ENCODE data around the gene LY6G5B. TPM values are rescaled to one million over a fixed set of nuclear protein-coding genes. Genes with fewer than 3 reads are reported as not detected.

Gene LY6G5B
- total RNA-seq, 2 donors from 2014 or later = 21.3 to 26.9 TPM

GRCh38 chr6:31632279-31632946 is 37.4 kb upstream of the LY6G5B start:
- peaks cover 21% of the 10 kb centered on the region for H3K4me1 Mint-ChIP-seq (ENCODE audit: low read depth)
- peaks cover 17 to 52% of the 10 kb centered on the region in 2 donors for H3K36me3 Mint-ChIP-seq (ENCODE audit: insufficient read depth in 2 of 2)
- H3K4me3 Mint-ChIP-seq = no peak overlapping the region
- no peak overlapping the region for H3K27ac Mint-ChIP-seq
- DNase-seq = no peak
- no peak for ATAC-seq (replicated peaks in 1 of 2)
- no peaks in the 10 kb centered on the region for H3K27me3 Mint-ChIP-seq (ENCODE audit: low read depth)
- H3K9me3 Mint-ChIP-seq = no peaks in the 10 kb centered on the region

DNA sequence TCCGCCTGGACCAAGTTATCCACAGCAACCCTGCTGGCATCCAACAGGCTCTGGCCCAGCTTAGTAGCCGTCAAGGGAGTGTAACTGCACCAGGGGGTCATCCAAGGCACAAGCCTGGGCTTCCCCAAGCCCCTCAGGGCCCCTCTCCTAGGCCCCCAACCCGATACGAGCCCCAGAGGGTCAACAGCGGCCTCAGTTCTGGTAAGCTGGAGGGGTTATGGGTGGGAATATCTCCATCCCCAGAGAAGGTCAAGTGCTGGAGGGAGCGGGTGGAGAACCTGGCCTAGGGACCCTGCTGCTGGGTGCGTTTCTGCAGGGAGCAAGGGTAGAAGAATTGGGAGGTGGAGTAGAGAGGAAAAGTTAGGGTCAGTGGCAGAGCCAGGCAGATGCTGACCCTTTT is 36.3 kb upstream of the LY6G5B start:
- Mint-ChIP-seq H3K27me3 (ENCODE audit: low read depth) (no peaks in the 10 kb centered on the region), H3K4me1 (ENCODE audit: low read depth) (peaks cover 21% of the 10 kb centered on the region), H3K27ac (no peak overlapping the region), H3K4me3 (no peak overlapping the region), H3K36me3 (ENCODE audit: insufficient read depth in 2 of 2) (peaks cover 14 to 44% of the 10 kb centered on the region in 2 donors), H3K9me3 (no peaks in the 10 kb centered on the region)
- no peak for DNase-seq
- ATAC-seq (replicated peaks in 1 of 2) = no peak

DNA sequence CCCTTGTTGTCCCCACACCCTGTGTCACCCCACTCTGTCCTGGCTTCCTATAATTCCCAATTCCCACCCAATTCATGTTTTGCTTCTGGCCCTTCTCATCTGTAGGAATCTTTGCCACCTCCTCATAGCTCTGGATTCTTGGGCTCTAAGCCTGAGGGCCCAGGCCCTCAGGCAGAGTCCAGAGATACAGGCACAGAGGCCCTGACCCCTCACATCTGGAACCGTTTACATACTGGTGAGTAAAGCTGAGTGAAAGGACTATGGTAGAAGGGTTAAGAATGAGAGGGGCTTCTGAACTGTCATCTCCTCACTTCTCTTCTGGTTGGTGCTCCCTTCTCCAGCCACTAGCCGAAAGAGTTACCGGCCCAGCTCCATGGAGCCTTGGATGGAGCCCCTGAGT is 35.6 kb upstream of the LY6G5B start:
- DNase-seq = no peak
- Mint-ChIP-seq H3K27me3 (ENCODE audit: low read depth) (no peaks in the 10 kb centered on the region), H3K4me3 (no peak overlapping the region), H3K27ac (peak overlapping the region; percentile 39), H3K36me3 (ENCODE audit: insufficient read depth in 2 of 2) (peaks cover 14 to 47% of the 10 kb centered on the region in 2 donors), H3K4me1 (ENCODE audit: low read depth) (peaks cover 21% of the 10 kb centered on the region), H3K9me3 (no peaks in the 10 kb centered on the region)
- no peak for ATAC-seq (replicated peaks in 1 of 2)

GRCh38 chr6:31634969-31635575 is 34.7 kb upstream of the LY6G5B start:
- H3K9me3 Mint-ChIP-seq = no peaks in the 10 kb centered on the region
- peaks cover 11 to 40% of the 10 kb centered on the region in 2 donors for H3K36me3 Mint-ChIP-seq (ENCODE audit: insufficient read depth in 2 of 2)
- peaks cover 25% of the 10 kb centered on the region for H3K4me1 Mint-ChIP-seq (ENCODE audit: low read depth)
- ATAC-seq (replicated peaks in 1 of 2) = no peak
- no peak overlapping the region for H3K27ac Mint-ChIP-seq
- H3K4me3 Mint-ChIP-seq = no peak overlapping the region
- H3K27me3 Mint-ChIP-seq (ENCODE audit: low read depth) = no peaks in the 10 kb centered on the region
- no peak for DNase-seq

- Mint-ChIP-seq H3K4me1 (ENCODE audit: low read depth) (peaks cover 10% of the 10 kb centered on the region), H3K36me3 (ENCODE audit: insufficient read depth in 2 of 2) (peaks cover 5 to 28% of the 10 kb centered on the region in 2 donors), H3K27me3 (ENCODE audit: low read depth) (no peaks in the 10 kb centered on the region), H3K9me3 (no peaks in the 10 kb centered on the region), H3K4me3 (no peak overlapping the region), H3K27ac (no peak overlapping the region)
- ATAC-seq (replicated peaks in 1 of 2) (no peak), DNase-seq (no peak)
These were observed 32.8 kb upstream of the LY6G5B start for GRCh38 chr6:31636698-31637596.

- Mint-ChIP-seq H3K27ac (peak overlapping the region; percentile 64), H3K36me3 (ENCODE audit: insufficient read depth in 2 of 2) (peaks cover 4 to 14% of the 10 kb centered on the region in 2 donors), H3K4me3 (peak overlapping the region in 1 of 2 donors; percentile 9), H3K27me3 (ENCODE audit: low read depth) (no peaks in the 10 kb centered on the region), H3K4me1 (ENCODE audit: low read depth) (peaks cover 7% of the 10 kb centered on the region), H3K9me3 (no peaks in the 10 kb centered on the region)
- ATAC-seq (replicated peaks in 1 of 2) (no peak), DNase-seq (no peak)
These were observed 30.7 kb upstream of the LY6G5B start for GRCh38 chr6:31639043-31639442.

- Mint-ChIP-seq H3K27ac (peak overlapping the region; percentile 66), H3K4me3 (no peak overlapping the region)
- no peak for DNase-seq
These were observed 30.3 kb upstream of the LY6G5B start for GRCh38 chr6:31639449-31639861.

DNA sequence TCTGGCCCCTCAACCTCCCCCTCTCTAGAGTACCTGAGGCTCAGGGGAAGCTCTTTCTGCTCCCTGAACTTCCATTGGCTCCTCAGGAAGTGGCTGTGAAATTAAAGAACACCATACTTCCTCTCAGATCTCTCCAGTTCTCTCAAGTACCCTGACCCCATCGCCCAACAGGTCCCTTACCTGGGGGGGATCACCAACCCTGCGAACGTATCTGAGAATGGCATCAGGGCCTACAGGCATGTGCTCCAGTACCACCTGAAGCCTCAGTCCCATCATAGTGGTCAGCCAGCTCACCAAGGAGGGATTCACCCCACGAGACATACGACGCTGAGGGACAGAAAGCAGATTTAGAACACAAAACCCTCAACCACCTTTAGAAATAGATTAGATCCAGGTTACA is 29.2 kb upstream of the LY6G5B start:
- DNase-seq (no peak), ATAC-seq (replicated peaks in 1 of 2) (no peak)
- Mint-ChIP-seq H3K27ac (peak overlapping the region; percentile 43), H3K36me3 (ENCODE audit: insufficient read depth in 2 of 2) (peaks cover 2 to 19% of the 10 kb centered on the region in 2 donors), H3K4me3 (no peak overlapping the region), H3K27me3 (ENCODE audit: low read depth) (no peaks in the 10 kb centered on the region), H3K9me3 (no peaks in the 10 kb centered on the region), H3K4me1 (ENCODE audit: low read depth) (peaks cover 5% of the 10 kb centered on the region)

More at GRCh38 chr6:31639449-31639861, 30.3 kb upstream of the LY6G5B start:
- H3K4me1 Mint-ChIP-seq (ENCODE audit: low read depth) = peaks cover 5% of the 10 kb centered on the region
- H3K9me3 Mint-ChIP-seq = no peaks in the 10 kb centered on the region
- ATAC-seq (replicated peaks in 1 of 2) = peak in 1 of 2 donors; percentile 32
- no peaks in the 10 kb centered on the region for H3K27me3 Mint-ChIP-seq (ENCODE audit: low read depth)
- peaks cover 4 to 15% of the 10 kb centered on the region in 2 donors for H3K36me3 Mint-ChIP-seq (ENCODE audit: insufficient read depth in 2 of 2)

- H3K27me3 Mint-ChIP-seq (ENCODE audit: low read depth) = no peaks in the 10 kb centered on the region
- peaks cover 1 to 16% of the 10 kb centered on the region in 2 donors for H3K36me3 Mint-ChIP-seq (ENCODE audit: insufficient read depth in 2 of 2)
- H3K27ac Mint-ChIP-seq = peak overlapping the region; percentile 34
- peaks cover 5% of the 10 kb centered on the region for H3K4me1 Mint-ChIP-seq (ENCODE audit: low read depth)
- no peak overlapping the region for H3K4me3 Mint-ChIP-seq
- ATAC-seq (replicated peaks in 1 of 2) (no peak), DNase-seq (no peak)
- H3K9me3 Mint-ChIP-seq = no peaks in the 10 kb centered on the region
These were observed 28.4 kb upstream of the LY6G5B start for GRCh38 chr6:31641370-31641769.

DNA sequence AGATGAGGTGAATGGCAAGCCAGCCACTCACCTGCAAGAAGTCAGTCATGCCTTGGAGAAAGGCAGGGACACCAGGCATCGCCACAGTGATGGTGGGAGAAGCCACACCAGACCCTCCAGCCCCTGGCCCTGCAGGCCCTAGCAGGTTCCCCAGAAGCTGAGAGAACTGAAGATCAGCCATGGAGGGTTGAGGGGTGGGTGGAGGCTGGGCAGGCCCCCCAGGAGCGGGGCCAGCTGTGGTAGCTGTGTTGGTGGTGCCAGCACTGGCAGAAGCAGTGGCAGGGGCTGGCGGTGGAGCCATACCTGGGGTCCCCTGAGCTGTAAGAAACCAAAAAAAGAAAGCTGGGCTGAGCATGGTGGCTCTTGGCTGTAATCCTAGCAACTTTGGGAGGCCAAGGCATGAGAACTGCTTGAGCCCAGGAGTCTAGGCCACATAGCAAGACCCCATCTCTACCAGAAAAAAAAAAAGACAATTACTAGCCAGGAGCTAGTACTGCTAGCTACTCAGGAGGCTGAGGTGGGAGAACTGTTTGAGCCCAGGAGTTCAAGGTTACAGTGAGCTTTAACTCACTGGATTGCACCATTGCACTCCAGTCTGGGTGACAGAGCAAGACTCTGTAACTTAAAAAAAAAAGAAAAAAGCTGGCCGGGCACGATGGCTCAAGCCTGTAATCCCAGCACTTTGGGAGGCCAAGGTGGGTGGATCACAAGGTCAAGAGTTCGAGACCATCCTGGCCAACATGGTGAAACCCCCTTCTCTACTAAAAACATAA is 26.8 kb upstream of the LY6G5B start:
- DNase-seq (no peak), ATAC-seq (replicated peaks in 1 of 2) (no peak)
- Mint-ChIP-seq H3K36me3 (ENCODE audit: insufficient read depth in 2 of 2) (peaks cover 1 to 21% of the 10 kb centered on the region in 2 donors), H3K27me3 (ENCODE audit: low read depth) (no peaks in the 10 kb centered on the region), H3K4me3 (no peak overlapping the region), H3K9me3 (no peaks in the 10 kb centered on the region), H3K27ac (no peak overlapping the region), H3K4me1 (ENCODE audit: low read depth) (peaks cover 5% of the 10 kb centered on the region)

DNA sequence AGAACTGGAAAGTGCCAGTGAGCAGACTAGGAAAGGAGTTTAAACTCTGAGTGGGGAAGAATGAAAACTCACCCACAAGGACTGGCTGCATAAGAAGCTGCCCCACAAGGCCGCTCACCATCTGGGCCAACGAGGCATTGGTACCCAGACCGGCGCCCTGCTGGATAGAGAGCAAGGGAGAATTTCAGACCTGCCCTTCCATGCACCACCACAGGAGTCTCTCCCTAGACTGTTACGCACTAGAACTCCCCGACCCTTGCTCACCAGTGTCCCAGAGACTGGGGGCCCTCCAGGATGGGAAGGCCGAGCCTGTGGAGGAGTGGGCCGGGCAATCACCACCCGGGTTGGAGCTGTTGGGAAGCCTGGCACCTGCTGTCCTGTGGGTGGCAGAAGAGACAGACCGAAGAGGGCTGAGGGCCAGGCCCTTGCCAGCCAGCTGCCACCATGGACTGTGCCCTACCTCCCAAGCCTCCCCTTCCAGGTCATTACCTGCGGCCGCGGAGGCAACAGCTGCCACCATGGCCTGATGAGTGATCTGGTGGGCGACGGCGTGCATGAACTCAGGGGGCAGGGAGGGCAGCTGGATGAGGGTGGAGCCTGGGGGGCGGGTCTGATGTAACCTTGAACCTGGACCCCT is 25.8 kb upstream of the LY6G5B start:
- no peaks in the 10 kb centered on the region for H3K27me3 Mint-ChIP-seq (ENCODE audit: low read depth)
- H3K27ac Mint-ChIP-seq = no peak overlapping the region
- peaks cover 1 to 22% of the 10 kb centered on the region in 2 donors for H3K36me3 Mint-ChIP-seq (ENCODE audit: insufficient read depth in 2 of 2)
- no peak for DNase-seq
- no peak overlapping the region for H3K4me3 Mint-ChIP-seq
- ATAC-seq (replicated peaks in 1 of 2) = peak; percentile 8 to 20
- no peaks in the 10 kb centered on the region for H3K9me3 Mint-ChIP-seq
- H3K4me1 Mint-ChIP-seq (ENCODE audit: low read depth) = peaks cover 7% of the 10 kb centered on the region

- H3K36me3 Mint-ChIP-seq (ENCODE audit: insufficient read depth in 2 of 2) = peaks cover 4 to 27% of the 10 kb centered on the region in 2 donors
- DNase-seq = no peak
- no peak overlapping the region for H3K4me3 Mint-ChIP-seq
- H3K27ac Mint-ChIP-seq = no peak overlapping the region
- H3K9me3 Mint-ChIP-seq = no peaks in the 10 kb centered on the region
- no peak for ATAC-seq (replicated peaks in 1 of 2)
- peaks cover 16% of the 10 kb centered on the region for H3K4me1 Mint-ChIP-seq (ENCODE audit: low read depth)
- no peaks in the 10 kb centered on the region for H3K27me3 Mint-ChIP-seq (ENCODE audit: low read depth)
These were observed 24.5 kb upstream of the LY6G5B start for GRCh38 chr6:31645325-31645724.

Measured in activated T-cell treated with anti-CD3 and anti-CD28 coated beads, Interleukin-2, amount 50 U/mL, for 72 hours (primary cell).